Pulmonary artery endothelial cell (primary cell): ENCODE measurements around the gene MORN1. TPM values are rescaled to one million over a fixed set of nuclear protein-coding genes. Genes with fewer than 3 reads are reported as not detected.
"Not testable (repeated sequence)": the region's sequence is repeated elsewhere in the genome, so short reads cannot be mapped to it uniquely, and the experiment has no call there.

ENCODE experiments used
- DNase-seq: peaks from one replicate; pipeline ENCODE4 v3.0.0-alpha.2; 2011; ENCODE audit warnings: low read depth, low spot score
- total RNA-seq: library from RNA; depleted of rRNA; stranded (reverse); fragments of >200 nt; gene quantifications from 2 replicates; pipeline ENCODE4 v1.2.3, GENCODE V29; 2014

The MORN1 gene
- total RNA-seq, 1 donor from 2014 or later, result 4.1 TPM

GRCh38 chr1:2307064-2307605 lies 84.2 kb downstream of the MORN1 start:
- DNase-seq, result no peak

- DNase-seq, result no peak
Observed at GRCh38 chr1:2306151-2306978, 85.0 kb downstream of the MORN1 start.

GRCh38 chr1:2304921-2305681 lies 86.3 kb downstream of the MORN1 start:
- no peak for DNase-seq

- DNase-seq, result no peak
Observed at GRCh38 chr1:2304282-2304681, 87.1 kb downstream of the MORN1 start.

DNA sequence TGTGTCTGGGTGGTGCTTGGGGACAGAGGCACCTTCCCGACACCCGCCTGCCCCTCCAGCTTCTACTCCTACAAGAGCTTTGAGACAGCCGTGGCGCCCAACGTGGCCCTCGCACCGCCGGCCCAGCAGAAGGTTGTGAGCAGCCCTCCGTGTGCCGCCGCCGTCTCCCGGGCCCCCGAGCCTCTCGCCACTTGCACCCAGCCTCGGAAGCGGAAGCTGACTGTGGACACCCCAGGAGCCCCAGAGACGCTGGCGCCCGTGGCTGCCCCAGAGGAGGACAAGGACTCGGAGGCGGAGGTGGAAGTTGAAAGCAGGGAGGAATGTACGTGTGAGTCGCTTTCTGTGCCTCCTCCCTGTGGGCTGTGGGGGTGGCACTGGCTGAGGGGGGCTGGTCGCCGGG lies 87.6 kb downstream of the MORN1 start:
- DNase-seq, result no peak

DNA sequence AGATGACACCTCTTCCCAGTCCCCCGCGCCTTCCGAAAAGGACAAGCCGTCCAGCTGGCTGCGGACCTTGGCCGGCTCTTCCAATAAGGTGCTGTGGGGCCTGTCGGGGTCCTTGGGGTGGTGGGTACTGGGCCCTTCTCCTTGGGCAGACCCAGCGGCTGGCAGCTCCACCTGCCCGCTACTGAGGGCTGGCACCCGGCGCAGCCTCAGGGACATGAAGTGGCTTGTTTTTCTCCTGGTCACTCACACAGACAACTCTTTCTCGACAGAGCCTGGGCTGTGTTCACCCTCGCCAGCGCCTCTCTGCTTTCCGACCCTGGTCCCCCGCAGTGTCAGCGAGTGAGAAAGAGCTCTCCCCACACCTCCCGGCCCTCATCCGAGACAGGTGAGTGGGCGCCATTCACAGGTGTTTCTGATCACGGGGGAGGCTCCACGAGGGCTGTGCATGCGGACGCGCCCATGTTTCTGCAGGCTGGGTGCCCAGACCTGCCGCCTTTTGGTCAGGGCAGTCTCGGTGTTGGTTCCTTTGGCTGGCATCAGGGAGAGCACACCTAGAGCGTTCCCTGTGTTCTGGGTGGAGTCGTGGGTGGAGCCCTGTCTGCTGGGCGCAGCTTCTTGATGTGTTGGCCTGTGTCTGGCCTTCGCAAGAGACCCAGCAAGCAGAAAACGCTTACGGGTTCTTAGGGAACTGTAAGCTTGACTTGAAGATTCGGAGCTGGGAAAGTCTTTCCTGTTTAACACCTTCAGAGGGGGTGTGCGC lies 88.2 kb downstream of the MORN1 start:
- DNase-seq, result no peak

DNA sequence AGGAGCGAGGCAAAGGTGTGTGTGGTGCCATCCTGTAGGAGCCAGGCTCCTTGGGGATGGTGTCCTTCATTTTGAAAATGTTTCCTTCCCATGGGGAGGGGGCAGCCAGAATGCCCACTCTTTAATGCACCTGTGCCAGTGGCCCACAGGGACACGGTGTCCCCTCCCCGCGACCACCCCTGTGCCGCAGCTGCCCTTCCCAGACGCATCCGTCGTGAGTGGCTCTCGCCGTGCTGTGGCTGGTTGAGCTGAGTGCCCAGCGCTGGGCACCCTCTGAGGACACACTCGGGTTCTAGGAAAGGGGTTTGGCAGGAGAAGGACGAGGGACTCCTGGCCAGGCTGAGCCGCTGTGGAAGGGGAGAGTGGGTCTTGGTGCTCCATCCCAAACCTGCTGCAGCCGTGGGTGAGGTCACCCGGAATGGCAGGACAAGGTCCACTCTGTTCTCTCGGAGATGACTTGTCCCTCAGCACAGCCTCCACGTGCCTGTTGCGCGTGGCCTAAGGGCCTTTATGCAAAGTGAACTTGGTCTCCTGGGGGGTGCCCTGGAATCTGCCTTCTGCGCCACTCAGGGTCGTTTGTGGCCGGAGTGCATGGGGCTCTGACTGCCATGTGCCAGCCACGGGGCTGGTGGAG lies 88.9 kb downstream of the MORN1 start:
- no peak for DNase-seq

GRCh38 chr1:2301607-2302291 lies 89.6 kb downstream of the MORN1 start:
- no peak for DNase-seq

DNA sequence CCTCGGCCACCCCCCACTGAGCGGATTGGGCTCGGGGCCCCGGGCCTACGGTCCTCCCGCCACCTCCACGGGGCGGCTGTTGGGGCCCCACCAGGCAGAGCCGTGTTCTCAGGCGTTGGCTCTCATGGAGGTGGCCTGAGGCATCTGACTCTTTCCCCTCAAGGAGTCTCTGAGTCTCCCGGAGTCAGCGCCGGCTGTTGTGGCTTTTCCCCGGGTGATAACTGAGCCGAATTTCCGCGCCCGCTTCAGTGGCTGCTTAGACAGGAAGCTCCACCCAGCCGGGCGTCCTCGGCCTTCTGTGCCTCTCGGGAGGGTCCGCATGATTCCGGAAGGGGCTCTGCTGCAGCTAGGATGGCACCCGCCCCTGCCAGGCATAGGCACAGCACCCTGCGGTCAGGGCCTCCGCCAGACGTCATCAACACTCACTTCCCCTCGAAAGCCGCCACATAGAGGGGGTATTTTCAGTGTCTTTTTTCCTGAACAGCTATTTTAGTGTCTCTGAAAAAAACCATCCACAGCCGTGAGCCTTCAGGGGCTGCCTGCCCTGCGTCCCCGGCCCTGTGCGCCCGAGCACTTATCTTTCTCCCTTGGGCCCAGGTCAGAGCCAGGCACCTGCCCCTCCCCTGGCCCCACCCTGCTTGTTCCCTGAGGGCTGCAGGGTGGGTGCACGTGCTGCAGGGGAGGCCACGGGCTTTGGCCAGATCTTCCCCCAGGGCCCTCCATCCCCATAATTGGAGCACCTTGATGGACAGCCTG lies 90.3 kb downstream of the MORN1 start:
- no peak for DNase-seq

DNA sequence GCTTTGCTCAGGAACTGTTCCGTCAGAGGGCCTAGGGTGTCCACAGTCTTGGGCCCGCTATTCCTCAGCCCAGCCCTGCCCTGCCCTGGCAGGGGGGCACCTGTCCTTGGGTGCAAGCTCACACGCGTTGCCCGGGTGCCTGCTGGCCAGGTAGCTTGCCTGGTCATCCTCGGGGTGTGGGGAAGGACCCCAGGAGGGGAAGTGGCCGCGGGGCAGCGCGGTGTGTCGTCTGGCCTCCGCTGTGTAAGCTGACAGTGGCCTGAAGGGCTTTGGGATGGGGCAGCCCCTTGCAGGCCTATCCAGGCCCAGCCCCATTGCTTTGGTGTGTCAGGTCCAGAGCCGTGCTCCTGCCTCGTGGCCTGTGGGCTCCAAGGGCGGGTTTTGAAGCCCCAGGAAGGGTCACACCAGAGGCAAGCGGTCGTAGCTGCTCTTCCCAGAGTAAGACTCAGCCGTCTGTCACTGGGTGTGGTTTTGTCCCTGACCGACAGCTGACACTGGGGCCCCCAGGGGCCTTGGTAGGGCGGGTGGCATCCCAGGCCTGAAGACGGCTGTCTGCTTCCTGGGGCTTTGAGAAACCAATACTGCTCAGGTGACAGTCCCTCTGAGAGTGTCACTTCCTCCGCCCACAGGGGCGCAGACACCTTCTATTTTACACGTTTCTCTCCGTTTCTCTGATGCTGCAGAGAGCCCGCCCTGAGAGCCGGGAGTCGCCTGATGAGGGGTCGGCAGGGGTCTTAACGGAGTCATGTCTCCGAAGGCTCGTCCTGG lies 91.2 kb downstream of the MORN1 start:
- no peak for DNase-seq

DNA sequence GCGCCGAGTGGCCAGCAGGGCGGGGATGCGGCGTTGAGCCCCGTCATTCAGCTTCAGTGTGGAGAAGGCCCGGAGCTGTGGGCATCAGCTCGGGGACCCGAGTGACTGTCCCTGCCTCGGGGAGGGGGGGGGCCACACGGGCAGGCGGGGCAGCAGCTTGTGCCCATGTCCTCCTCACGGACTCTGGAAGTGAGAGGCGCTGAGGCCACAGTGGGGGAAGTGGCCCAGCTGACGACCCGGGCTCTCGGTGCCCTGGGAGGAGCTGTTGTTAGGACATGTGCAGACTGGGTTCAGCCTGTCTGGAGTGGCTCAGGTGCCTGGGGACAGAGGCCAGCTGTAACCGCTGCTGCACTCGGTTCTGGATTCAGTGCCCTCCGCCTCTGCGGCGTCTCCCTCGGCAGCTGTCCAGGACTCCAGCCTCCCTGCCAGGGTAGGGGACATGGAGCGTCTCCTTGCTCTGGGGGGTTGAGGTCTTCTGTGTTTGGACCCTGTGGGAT lies 92.2 kb downstream of the MORN1 start:
- DNase-seq, result no peak

DNA sequence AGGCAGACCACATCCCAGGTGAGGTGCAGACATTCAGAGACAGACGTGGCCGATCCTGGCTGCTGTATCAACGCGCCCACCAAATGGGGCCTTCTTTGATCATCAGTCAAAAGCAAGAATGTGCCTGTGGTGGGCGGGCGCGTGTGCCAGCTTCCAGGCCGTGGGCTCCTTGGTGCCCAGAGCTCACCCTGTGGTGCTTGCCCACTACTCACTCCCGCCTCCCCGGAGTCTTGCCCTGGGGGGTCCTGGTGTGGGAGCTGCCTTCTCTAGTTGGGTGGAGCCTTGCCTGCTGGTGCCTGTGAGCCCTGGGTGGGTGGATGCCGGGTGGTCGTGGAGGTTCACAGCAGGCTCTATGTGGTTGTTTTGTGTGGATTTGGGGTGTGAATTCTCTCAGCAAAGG lies 92.7 kb downstream of the MORN1 start:
- DNase-seq, result no peak

GRCh38 chr1:2297246-2298011 lies 93.9 kb downstream of the MORN1 start:
- DNase-seq, result no peak

GRCh38 chr1:2296614-2297013 lies 94.7 kb downstream of the MORN1 start:
- no peak for DNase-seq

DNA sequence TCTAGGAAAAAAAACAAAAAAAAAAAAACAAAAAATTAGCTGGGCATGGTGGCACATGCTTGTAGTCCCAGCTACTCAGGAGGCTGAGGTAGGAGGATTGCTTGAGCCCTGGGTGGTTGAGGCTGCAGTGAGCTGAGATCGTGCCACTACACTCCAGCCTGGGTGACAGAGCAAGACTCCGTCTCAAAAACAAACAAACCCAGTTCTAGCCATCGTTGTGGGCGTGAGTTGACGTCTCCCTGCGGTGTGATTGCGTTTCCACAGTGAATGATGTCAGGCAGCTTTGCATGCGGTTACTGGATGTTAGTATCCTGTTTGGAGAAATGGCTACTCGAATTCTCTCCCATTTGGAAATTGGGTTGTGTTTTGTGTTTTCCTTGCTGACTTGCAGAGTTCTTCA lies 95.1 kb downstream of the MORN1 start:
- not testable (repeated sequence) for DNase-seq

GRCh38 chr1:2295526-2295925 lies 95.8 kb downstream of the MORN1 start:
- DNase-seq, result no peak

DNA sequence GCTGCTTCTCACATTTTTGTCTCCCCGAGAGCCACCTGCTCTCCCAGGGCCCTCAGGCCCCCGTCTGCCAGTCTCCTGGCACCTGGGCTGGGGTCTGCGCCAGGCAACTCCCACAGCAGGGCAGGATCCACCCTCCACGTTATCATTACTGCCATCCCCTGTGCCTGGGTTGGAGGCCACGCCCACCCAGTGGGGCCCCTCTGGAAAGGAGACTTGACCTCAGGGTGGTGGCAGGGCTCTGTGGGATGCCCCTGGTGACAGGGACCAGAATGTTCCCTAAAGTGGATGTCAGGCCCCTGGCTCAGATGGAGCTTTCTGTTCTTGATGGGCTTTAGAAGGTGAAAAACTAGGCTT lies 96.7 kb downstream of the MORN1 start:
- DNase-seq, result no peak

- no peak for DNase-seq
Observed at GRCh38 chr1:2294033-2294724, 97.2 kb downstream of the MORN1 start.
